HG02571 (cell line): Measurements from ENCODE around the gene STH.

Source experiments
- ATAC-seq: cut with Tn5 transposase; IDR thresholded peaks from one replicate; pipeline ENCODE4 v1.9.1; 2021; ENCODE audit warnings: mild to moderate bottlenecking, moderate library complexity; ENCODE audit not compliant: unreplicated experiment

STH gene

GRCh38 chr17:46042925-46043324 is 43.9 kb downstream of the STH start:
- no peak for ATAC-seq

- ATAC-seq = no peak
These were observed 44.6 kb downstream of the STH start for GRCh38 chr17:46043606-46044005.

- ATAC-seq = no peak
These were observed 45.4 kb downstream of the STH start for GRCh38 chr17:46044286-46044928.

- no peak for ATAC-seq
These were observed 45.9 kb downstream of the STH start for GRCh38 chr17:46044989-46045388.

GRCh38 chr17:46045639-46046038 is 46.6 kb downstream of the STH start:
- no peak for ATAC-seq

GRCh38 chr17:46046957-46047356 is 47.9 kb downstream of the STH start:
- ATAC-seq = no peak

- ATAC-seq = no peak
These were observed 48.3 kb downstream of the STH start for GRCh38 chr17:46047398-46047797.

- ATAC-seq = no peak
These were observed 48.8 kb downstream of the STH start for GRCh38 chr17:46047856-46048255.
